ENCODE measurements around the gene IL2RA. TPM values are rescaled to one million over a fixed set of nuclear protein-coding genes. Genes with fewer than 3 reads are reported as not detected.

The IL2RA gene
- total and polyA plus RNA-seq, 12 donors = 0.19 to 9.1 (median 0.82) TPM

DNA sequence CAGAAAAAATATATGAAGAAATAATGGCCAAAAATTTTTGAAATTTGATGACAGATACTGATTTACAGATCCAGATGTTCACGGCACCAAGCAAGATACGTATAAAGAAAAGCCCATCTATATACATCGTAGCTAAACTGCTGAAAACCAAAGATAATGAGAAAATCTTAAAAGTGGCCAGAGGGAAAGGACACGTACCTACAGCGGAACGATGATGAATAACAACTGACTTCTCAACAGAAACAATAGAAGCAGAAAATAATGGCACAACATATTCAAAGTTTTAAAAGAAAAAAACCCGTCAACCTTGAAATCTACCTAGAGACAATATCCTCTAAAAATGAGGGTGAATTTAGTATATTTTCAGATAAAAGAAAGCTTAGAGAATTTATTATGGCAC lies 31.9 kb downstream of the IL2RA start:
- Histone ChIP-seq H3K4me3 (no peak overlapping the region), H3K27me3 (no peaks in the 10 kb centered on the region), H3K36me3 (peaks cover 0 to 2% (median 0%) of the 10 kb centered on the region in 9 donors), H3K9me3 (peaks cover 0 to 20% (median 9%) of the 10 kb centered on the region in 11 donors), H3K4me1 (peaks cover 0 to 16% (median 0%) of the 10 kb centered on the region in 9 donors), H3K27ac (no peak overlapping the region)
- no peak for ATAC-seq
- intact Hi-C loops (cut with DNase I) = no loop called here
- no peak for DNase-seq
- TF ChIP-seq, protein P1, sequence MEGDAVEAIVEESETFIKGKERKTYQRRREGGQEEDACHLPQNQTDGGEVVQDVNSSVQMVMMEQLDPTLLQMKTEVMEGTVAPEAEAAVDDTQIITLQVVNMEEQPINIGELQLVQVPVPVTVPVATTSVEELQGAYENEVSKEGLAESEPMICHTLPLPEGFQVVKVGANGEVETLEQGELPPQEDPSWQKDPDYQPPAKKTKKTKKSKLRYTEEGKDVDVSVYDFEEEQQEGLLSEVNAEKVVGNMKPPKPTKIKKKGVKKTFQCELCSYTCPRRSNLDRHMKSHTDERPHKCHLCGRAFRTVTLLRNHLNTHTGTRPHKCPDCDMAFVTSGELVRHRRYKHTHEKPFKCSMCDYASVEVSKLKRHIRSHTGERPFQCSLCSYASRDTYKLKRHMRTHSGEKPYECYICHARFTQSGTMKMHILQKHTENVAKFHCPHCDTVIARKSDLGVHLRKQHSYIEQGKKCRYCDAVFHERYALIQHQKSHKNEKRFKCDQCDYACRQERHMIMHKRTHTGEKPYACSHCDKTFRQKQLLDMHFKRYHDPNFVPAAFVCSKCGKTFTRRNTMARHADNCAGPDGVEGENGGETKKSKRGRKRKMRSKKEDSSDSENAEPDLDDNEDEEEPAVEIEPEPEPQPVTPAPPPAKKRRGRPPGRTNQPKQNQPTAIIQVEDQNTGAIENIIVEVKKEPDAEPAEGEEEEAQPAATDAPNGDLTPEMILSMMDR (IDR thresholded peaks at IDR 0.05) = no peak
- 96 to 97% methylated on average over 7 of the region's 7 CpGs for WGBS, 2 donors

DNA sequence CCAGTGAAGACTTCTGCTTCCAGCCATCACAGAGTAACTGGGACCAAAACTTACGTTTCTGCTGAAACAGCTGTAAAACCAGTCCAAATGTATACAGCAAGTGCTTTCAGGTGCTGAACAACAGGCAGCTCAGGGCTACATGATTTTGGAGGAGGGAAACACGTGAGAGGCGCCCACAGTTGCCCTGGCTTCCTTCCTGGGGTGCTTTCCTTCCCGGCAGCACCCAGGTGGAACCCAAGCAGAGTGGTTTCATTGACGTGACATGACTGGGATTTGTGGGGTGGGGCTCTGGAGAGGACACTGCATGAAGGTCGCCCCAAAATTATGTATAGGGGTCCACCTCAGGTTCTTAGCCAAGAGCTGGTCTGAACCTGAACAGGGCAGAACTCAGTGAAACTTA lies 34.2 kb downstream of the IL2RA start:
- Histone ChIP-seq H3K27ac (no peak overlapping the region), H3K4me3 (no peak overlapping the region), H3K27me3 (no peaks in the 10 kb centered on the region), H3K9me3 (peaks cover 0 to 20% (median 9%) of the 10 kb centered on the region in 11 donors), H3K4me1 (no peaks in the 10 kb centered on the region), H3K36me3 (peaks cover 0 to 19% (median 0%) of the 10 kb centered on the region in 9 donors)
- ATAC-seq (no peak), DNase-seq (peak in 1 of 2 donors; percentile 0)
- WGBS, 2 donors = 73 to 81% methylated on average over 6 of the region's 6 CpGs
- intact Hi-C loops (cut with DNase I) = no loop called here
- TF ChIP-seq, protein P1 (IDR thresholded peaks at IDR 0.05) = no peak

DNA sequence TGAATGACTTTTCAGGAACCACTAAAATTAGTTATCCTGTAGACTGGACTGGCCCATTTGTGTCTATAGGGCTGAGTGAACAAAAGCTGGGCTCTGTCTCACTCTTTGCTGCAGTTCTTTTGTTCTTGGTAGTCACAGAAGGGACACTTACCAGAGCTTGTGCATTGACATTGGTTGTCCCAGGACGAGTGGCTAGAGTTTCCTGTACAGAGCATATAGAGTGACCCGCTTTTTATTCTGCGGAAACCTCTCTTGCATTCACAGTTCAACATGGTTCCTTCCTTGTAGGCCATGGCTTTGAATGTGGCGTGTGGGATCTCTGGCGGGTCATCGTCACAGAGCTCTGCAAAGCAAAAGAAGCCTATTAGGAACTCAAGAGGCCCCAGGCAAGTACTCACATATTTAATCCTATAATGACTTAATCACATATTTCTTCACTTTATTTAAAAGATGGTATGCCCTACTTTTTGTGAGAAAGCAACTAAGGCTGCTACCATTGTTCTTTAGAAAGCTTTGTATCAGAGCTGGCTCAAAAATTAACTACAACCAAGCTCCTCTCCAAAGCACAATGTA lies 36.4 kb downstream of the IL2RA start:
- Histone ChIP-seq H3K9me3 (peaks cover 0 to 15% (median 6%) of the 10 kb centered on the region in 11 donors), H3K4me3 (no peak overlapping the region), H3K27me3 (no peaks in the 10 kb centered on the region), H3K4me1 (no peaks in the 10 kb centered on the region), H3K36me3 (peaks cover 0 to 19% (median 0%) of the 10 kb centered on the region in 9 donors), H3K27ac (no peak overlapping the region)
- TF ChIP-seq, protein P1 (IDR thresholded peaks at IDR 0.05) = no peak
- ATAC-seq (no peak), DNase-seq (peak in 1 of 2 donors; percentile 2)
- WGBS, 2 donors = 91 to 94% methylated on average over 6 of the region's 6 CpGs
- intact Hi-C loops (cut with DNase I) = no loop called here

DNA sequence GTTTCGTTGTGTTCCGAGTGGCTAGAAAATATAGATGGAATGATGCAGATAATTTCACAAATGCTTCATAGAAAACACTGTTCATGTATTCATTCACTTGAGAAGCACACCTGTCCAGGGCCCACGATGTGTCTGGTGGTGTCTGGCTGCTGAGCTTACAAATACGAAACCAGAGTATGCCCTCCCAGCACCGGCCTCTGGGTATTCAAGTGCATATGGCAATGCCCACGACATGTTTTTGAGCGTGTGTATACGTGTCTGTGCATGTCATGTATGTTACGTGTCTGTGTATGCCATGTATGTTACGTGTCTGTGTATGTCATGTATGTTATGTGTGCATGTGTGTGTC lies 37.9 kb downstream of the IL2RA start:
- no peak for ATAC-seq
- Histone ChIP-seq H3K4me1 (no peaks in the 10 kb centered on the region), H3K4me3 (no peak overlapping the region), H3K36me3 (peaks cover 0 to 19% (median 0%) of the 10 kb centered on the region in 9 donors), H3K9me3 (peaks cover 0 to under 1% (median 0%) of the 10 kb centered on the region in 11 donors), H3K27me3 (no peaks in the 10 kb centered on the region), H3K27ac (no peak overlapping the region)
- 88 to 89% methylated on average over 10 of the region's 10 CpGs for WGBS, 2 donors
- DNase-seq = no peak
- TF ChIP-seq, protein P1 (IDR thresholded peaks at IDR 0.05) = no peak
- intact Hi-C loops (cut with DNase I) = no loop called here
